ENCODE measurements around the gene TMEM200A. TPM values are rescaled to one million over a fixed set of nuclear protein-coding genes. Genes with fewer than 3 reads are reported as not detected.

Gene TMEM200A
- total RNA-seq, 1 experiment from 2014 or later: 2.0 TPM

DNA sequence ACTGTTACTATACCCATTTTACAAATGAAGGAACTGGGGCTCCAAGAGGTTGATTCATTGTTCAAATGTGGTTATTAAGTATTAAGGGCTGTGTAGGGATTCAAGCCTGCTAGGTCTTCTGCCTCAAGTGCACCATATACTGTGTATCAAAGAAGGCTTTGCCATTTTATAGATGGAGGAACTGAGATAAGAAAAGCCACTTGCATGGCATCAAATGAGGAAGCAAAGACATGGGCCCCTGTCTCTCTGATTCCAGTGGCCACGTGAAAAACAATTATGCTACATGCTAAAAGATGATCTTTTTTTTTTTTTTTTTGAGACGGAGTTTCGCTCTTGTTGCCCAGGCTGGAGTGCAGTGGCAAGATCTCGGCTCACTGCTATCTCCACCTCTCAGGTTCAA lies 67.0 kb downstream of the TMEM200A start:
- POLR2A ChIA-PET (ENCODE audit: low non-redundant PET): no interaction called here
- no peak for DNase-seq (ENCODE audit: low spot score)
- no peaks in the 10 kb centered on the region for H3K36me3 ChIP-seq (ENCODE audit: insufficient read depth, low read length, poor library complexity, severe bottlenecking)
- peaks cover 26% of the 10 kb centered on the region for H3K4me1 ChIP-seq (ENCODE audit: insufficient read depth, low read length, poor library complexity, severe bottlenecking)
- no peaks in the 10 kb centered on the region for H3K9me3 ChIP-seq (ENCODE audit: low read depth, low read length, poor library complexity, severe bottlenecking)
- H3K4me3 ChIP-seq (ENCODE audit: low read depth, low read length, poor library complexity, severe bottlenecking): no peak overlapping the region
- CTCF ChIA-PET: no interaction called here
- intact Hi-C loops (cut with micrococcal nuclease; ENCODE audit: unreplicated experiment): loop anchor here (5.0 kb wide), 1 partner anchor 169 kb away; no protein-coding TSS in a partner anchor
- H3K27ac ChIP-seq (ENCODE audit: low read depth, low read length, poor library complexity, severe bottlenecking): no peak overlapping the region
- TF ChIP-seq CTCF (conservative IDR thresholded peaks at IDR 0.05; ENCODE audit: low read depth, low read length) (no peak), EZH2 (IDR thresholded peaks at IDR 0.05; ENCODE audit: borderline replicate concordance, low read depth, low read length, poor library complexity, severe bottlenecking) (no peak)
- no peaks in the 10 kb centered on the region for H3K27me3 ChIP-seq (replicated peaks; ENCODE audit: insufficient read depth, low read depth, low read length, poor library complexity)
- BruUV-seq (replicated peaks): no TSS peak

DNA sequence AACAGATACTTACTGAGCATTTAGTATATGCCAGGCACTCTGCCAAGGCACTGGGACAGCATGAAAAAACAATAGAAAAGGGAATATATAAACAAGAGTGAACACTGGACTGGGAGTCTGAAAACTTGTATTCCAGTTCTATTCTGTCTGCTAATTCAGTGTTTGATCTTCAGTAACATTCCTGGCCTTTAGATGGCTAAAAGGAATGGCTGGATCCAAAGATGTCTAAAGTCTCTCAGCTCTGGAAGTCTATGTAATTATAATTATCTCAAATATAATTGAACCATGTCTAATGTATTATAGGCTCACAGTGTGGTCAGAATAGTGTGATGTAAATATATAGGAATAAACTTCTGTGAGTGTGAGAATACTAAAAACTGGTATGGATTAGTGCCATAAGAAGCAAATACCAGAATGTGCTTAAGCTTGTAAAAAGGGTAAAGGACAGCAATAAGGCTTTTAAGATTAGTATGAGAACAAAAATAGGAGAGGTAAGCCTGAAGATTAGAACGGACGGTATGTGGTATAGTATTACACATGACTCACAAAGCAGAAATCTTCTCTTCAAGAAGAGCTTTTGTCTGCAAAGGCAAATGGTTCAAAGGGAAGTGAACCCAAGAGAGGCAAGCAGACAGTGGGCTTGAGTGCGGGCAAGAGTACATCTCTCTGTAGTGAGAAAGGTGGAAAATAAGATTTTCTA lies 68.5 kb downstream of the TMEM200A start:
- no TSS peak for BruUV-seq (replicated peaks)
- no peaks in the 10 kb centered on the region for H3K9me3 ChIP-seq (ENCODE audit: low read depth, low read length, poor library complexity, severe bottlenecking)
- ChIA-PET POLR2A (ENCODE audit: low non-redundant PET) (no interaction called here), CTCF (no interaction called here)
- peak; percentile 39 for DNase-seq (ENCODE audit: low spot score)
- intact Hi-C loops (cut with micrococcal nuclease; ENCODE audit: unreplicated experiment): loop anchor here (5.0 kb wide), 1 partner anchor 168 kb away; no protein-coding TSS in a partner anchor
- no peak overlapping the region for H3K27ac ChIP-seq (ENCODE audit: low read depth, low read length, poor library complexity, severe bottlenecking)
- H3K4me1 ChIP-seq (ENCODE audit: insufficient read depth, low read length, poor library complexity, severe bottlenecking): peaks cover 26% of the 10 kb centered on the region
- no peaks in the 10 kb centered on the region for H3K27me3 ChIP-seq (replicated peaks; ENCODE audit: insufficient read depth, low read depth, low read length, poor library complexity)
- TF ChIP-seq CTCF (conservative IDR thresholded peaks at IDR 0.05; ENCODE audit: low read depth, low read length) (no peak), EZH2 (IDR thresholded peaks at IDR 0.05; ENCODE audit: borderline replicate concordance, low read depth, low read length, poor library complexity, severe bottlenecking) (no peak)
- H3K4me3 ChIP-seq (ENCODE audit: low read depth, low read length, poor library complexity, severe bottlenecking): no peak overlapping the region
- H3K36me3 ChIP-seq (ENCODE audit: insufficient read depth, low read length, poor library complexity, severe bottlenecking): no peaks in the 10 kb centered on the region

DNA sequence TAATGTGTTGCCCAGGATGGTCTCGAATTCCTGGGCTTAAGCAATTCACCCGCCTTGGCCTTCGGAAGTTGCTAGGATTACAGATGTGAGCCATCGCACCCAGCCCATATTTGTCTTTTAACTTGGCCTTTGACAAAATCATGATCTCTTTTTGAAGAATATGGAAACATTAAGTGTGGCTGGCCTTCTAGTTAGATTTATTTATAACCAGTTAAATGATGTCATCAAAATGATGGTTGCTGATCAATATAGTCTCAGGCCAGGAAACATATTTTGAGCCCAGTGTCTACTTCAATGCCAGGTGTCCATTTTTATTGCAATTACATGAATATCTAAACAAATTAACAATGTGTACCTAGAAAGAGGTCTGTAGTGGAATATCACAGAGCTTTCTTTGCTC lies 69.4 kb downstream of the TMEM200A start:
- CTCF ChIA-PET: no interaction called here
- no peak for TF ChIP-seq CTCF (conservative IDR thresholded peaks at IDR 0.05; ENCODE audit: low read depth, low read length)
- no peak for TF ChIP-seq EZH2 (IDR thresholded peaks at IDR 0.05; ENCODE audit: borderline replicate concordance, low read depth, low read length, poor library complexity, severe bottlenecking)
- POLR2A ChIA-PET (ENCODE audit: low non-redundant PET): no interaction called here

More for the DNA sequence above, 69.4 kb downstream of the TMEM200A start:
- H3K36me3 ChIP-seq (ENCODE audit: insufficient read depth, low read length, poor library complexity, severe bottlenecking): no peaks in the 10 kb centered on the region
- no peaks in the 10 kb centered on the region for H3K27me3 ChIP-seq (replicated peaks; ENCODE audit: insufficient read depth, low read depth, low read length, poor library complexity)
- H3K4me1 ChIP-seq (ENCODE audit: insufficient read depth, low read length, poor library complexity, severe bottlenecking): peaks cover 26% of the 10 kb centered on the region
- no TSS peak for BruUV-seq (replicated peaks)
- no peak overlapping the region for H3K27ac ChIP-seq (ENCODE audit: low read depth, low read length, poor library complexity, severe bottlenecking)
- no peak overlapping the region for H3K4me3 ChIP-seq (ENCODE audit: low read depth, low read length, poor library complexity, severe bottlenecking)
- H3K9me3 ChIP-seq (ENCODE audit: low read depth, low read length, poor library complexity, severe bottlenecking): no peaks in the 10 kb centered on the region
- intact Hi-C loops (cut with micrococcal nuclease; ENCODE audit: unreplicated experiment): no loop called here
- DNase-seq (ENCODE audit: low spot score): no peak
